ENCODE data around the gene MYBPC3.

The MYBPC3 gene

GRCh38 chr11:47288066-47288465 is 64.4 kb downstream of the MYBPC3 start:
- TF ChIP-seq MAX (IDR thresholded peaks at IDR 0.05; ENCODE audit: low read depth, low read length) = no peak
- no peak overlapping the region for H3K4me3 ChIP-seq (ENCODE audit: low read depth, low read length)
- no peak for DNase-seq (ENCODE audit: low read depth)

GRCh38 chr11:47285969-47286770 is 66.3 kb downstream of the MYBPC3 start:
- no peak overlapping the region for H3K4me3 ChIP-seq (ENCODE audit: low read depth, low read length)
- no peak for DNase-seq (ENCODE audit: low read depth)
- TF ChIP-seq MAX (IDR thresholded peaks at IDR 0.05; ENCODE audit: low read depth, low read length) = no peak
- TF ChIP-seq CTCF (IDR thresholded peaks at IDR 0.05; ENCODE audit: low read depth, low read length) = no peak
- TF ChIP-seq MYC (IDR thresholded peaks at IDR 0.05; ENCODE audit: low read depth, low read length) = no peak
- no peak for TF ChIP-seq POLR2A (IDR thresholded peaks at IDR 0.05; ENCODE audit: extremely low read depth, insufficient read length)

- no peak for DNase-seq (ENCODE audit: low read depth)
- no peak overlapping the region for H3K4me3 ChIP-seq (ENCODE audit: low read depth, low read length)
- TF ChIP-seq CTCF (IDR thresholded peaks at IDR 0.05; ENCODE audit: low read depth, low read length) = no peak
Measured at GRCh38 chr11:47284151-47284550, 68.4 kb downstream of the MYBPC3 start.

- no peak overlapping the region for H3K4me3 ChIP-seq (ENCODE audit: low read depth, low read length)
- TF ChIP-seq MYC (IDR thresholded peaks at IDR 0.05; ENCODE audit: low read depth, low read length) (no peak), MAX (IDR thresholded peaks at IDR 0.05; ENCODE audit: low read depth, low read length) (no peak), CTCF (IDR thresholded peaks at IDR 0.05; ENCODE audit: low read depth, low read length) (no peak)
- DNase-seq (ENCODE audit: low read depth) = no peak
Measured at GRCh38 chr11:47282462-47282861, 70.0 kb downstream of the MYBPC3 start.

Measured in NB4 (cell line).